GM13976 (cell line): ENCODE measurements around the gene FOXR1.

ENCODE experiments used
- DNase-seq: peaks from one replicate; pipeline ENCODE4 v3.0.0; 2012; ENCODE audit warnings: low spot score
- in situ Hi-C: fragments of 300-500 bp; cut with MboI; formaldehyde crosslinking; loops from one replicate; pipeline ENCODE4 v1.12.0; 2022; ENCODE audit warnings: low sequenced_read_pairs, mixed read lengths, inconsistent platforms; ENCODE audit not compliant: unreplicated experiment
- TF ChIP-seq, protein P1 (sequence below): IDR thresholded peaks from 2 replicates; pipeline ENCODE4 v1.5.1; 2012; ENCODE audit warnings: borderline replicate concordance, mild to moderate bottlenecking; ENCODE audit not compliant: insufficient read depth; ENCODE audit errors: extremely low read depth, missing control alignments, control extremely low read depth

FOXR1 gene

DNA sequence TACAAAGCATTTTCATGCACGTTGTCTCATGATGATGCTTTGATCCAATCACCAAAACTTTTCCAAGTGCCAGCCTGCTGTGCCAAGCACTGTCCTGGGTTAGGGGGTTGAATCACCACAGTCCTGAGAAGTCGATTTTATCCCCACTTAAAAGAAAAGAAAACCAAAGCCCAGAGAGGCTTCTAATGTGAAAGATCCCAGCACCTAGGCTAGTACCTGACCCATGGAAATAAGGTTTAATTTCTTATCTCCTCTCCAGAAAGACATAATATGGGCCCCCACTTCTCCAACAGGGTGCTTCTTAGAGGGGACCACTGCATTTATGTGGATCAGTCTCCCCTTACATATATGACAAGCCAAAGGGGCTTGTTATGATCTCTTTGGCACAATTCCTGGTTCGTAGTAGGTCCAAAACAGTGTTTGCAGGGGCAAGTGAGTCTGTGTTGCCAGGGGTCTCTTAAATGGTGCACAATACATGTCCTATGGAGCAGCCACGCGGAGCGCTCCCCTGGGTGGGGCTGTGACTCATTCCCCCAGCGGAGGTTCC, 43.9 kb upstream of the FOXR1 start:
- in situ Hi-C loops: no loop called here
- no peak for DNase-seq
- TF ChIP-seq, protein P1, sequence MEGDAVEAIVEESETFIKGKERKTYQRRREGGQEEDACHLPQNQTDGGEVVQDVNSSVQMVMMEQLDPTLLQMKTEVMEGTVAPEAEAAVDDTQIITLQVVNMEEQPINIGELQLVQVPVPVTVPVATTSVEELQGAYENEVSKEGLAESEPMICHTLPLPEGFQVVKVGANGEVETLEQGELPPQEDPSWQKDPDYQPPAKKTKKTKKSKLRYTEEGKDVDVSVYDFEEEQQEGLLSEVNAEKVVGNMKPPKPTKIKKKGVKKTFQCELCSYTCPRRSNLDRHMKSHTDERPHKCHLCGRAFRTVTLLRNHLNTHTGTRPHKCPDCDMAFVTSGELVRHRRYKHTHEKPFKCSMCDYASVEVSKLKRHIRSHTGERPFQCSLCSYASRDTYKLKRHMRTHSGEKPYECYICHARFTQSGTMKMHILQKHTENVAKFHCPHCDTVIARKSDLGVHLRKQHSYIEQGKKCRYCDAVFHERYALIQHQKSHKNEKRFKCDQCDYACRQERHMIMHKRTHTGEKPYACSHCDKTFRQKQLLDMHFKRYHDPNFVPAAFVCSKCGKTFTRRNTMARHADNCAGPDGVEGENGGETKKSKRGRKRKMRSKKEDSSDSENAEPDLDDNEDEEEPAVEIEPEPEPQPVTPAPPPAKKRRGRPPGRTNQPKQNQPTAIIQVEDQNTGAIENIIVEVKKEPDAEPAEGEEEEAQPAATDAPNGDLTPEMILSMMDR: no peak

DNA sequence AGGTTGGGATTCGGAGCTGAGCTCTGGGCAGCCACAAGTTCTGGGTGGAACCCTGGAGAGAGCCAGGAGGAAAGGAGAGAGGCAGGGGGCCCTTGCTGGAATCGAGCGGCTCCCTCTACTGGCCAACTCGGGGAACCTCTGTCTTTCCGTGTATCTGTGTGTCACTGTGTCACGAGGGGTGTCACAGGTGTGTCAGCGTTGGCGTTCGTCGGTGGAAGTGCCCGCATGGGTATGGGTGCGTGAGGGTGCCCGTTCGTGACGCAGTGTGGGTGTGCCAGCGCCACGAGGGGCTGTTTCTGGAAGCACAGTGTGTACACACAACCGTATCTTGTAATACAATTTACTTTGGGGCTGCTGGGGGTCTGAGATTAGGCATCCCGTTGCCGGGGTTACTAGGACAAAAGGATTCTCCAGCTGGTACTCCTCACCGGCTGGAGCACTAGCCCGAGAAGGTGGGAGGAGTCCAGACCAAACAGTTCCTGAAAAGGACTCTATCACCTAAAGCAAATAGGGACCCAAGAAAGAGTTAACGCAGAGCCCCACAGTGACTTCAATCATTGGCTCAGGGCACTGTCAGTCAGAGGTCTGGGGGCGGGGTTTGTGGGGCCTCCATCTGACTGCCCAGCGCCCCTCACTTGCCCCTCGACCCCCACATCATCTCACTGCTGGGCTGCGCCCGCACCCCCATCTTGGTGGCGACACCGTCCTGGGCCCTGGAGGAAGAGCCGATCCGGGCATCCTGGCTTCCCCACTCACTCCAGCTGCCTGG, 43.3 kb upstream of the FOXR1 start:
- in situ Hi-C loops: no loop called here
- DNase-seq: peak; percentile 95
- TF ChIP-seq, protein P1: peak; percentile 90

DNA sequence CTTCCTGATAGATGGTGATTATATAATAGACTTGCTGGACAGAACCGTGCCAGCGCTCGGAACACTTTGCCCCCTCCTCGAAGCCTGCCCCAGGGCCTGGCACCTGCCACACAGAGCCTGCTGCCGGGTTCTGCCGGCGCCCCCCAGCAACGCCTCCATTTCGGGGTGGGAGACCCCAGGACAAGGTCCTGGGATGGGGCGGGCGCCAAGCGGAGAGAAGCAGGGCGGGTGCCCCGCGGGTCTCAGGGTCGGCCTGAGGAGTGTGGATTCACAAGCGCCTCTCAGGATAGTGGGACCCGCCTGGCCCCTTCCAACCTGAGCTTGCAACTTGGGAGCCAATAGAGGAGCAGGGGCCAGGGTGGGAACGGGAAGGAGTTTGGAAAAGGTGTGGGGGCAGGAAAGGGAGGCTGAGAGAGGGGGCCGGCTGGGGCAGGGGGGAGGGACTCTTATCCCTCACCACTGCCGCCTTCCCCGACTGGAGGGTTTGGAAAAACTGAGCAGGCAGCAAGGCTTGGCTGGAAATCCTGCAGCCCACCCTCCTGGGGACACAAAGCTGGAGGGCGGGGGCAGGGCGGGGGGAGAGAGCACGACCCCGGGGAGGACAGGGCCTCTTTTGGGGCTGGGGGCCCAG, 42.6 kb upstream of the FOXR1 start:
- TF ChIP-seq, protein P1: no peak
- in situ Hi-C loops: no loop called here
- DNase-seq: no peak

DNA sequence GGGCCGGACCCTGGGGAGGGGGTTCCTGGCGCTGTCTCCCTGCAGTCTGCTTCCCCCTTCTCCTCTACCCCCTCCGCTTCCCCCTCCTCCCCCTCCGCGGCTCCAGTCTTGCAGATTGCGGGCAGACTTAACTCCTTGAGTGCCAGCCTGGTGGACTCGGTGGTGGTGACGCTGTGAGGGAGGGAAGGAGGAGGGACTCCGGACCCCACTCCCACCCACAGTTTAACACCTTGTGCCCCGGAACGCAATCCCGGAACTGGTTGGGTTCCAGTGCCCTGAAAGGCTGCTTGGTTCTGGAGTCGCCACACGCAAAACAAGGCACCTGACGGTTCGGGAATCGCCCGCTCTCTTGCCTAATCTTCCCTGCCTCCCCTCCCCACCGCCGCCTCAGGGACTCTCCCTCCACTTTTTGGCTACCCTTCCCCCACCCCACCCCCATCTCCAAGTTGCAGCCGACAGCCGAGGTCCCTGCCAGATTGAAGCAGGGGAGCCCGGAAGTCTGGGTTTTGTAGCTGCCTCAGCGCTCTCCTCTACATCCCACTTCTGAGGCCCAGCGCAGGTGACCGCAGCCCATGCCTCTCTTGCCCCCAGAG, 42.0 kb upstream of the FOXR1 start:
- DNase-seq: peak; percentile 77
- in situ Hi-C loops: no loop called here
- TF ChIP-seq, protein P1: no peak

DNA sequence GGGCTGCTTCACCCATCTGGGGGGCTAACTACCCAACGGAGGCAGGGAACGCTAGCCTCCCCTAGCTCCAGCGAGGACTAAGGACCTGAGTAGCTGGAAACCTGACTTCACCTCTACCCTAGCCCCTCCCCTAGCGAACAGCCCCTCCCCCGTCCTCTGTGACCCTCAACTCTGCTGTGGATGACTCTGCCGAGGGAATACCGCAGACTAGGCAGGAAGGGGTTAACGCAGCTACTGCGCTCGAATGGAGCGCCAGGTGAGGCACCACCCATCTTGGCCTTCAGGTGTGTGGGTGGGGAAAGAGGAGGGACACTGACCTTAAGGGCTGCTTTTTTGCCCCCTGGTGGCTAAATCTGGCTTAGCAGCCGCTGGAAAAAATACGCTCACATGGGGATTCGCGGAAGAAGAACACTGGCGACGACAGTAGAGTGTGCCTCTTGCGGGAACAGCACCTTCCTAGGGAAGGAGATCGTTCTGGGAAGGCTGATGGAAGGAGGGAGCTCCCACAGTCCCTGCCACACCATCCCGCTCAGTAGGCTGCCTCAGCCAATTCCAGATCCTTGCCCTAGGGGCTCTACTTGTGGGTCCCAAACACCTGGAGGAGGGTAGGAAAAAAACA, 41.4 kb upstream of the FOXR1 start:
- in situ Hi-C loops: no loop called here
- TF ChIP-seq, protein P1: peak; percentile 81
- peak; percentile 84 for DNase-seq

DNA sequence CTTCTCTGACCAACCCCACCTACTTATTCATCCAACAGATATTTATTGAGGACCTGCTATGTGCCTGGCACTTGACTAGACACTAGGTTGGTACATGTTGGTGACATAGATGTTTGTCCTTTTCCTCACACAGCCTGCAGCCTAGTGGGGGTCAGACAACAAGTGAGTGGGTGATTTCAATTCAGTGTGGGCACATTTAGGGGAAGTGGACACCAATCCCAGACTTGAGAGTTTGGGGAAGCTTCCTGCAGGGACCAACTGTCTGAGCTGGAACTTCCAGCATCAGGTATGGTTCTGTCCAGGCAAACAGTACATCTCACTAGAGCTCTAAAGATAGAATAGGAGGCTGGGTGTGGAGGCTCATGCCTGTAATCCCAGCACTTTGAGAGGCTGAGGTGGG, 40.0 kb upstream of the FOXR1 start:
- no peak for DNase-seq
- TF ChIP-seq, protein P1: no peak
- in situ Hi-C loops: no loop called here
